Endothelial cell of umbilical vein (primary cell): ENCODE data around the gene ORC1. TPM values are rescaled to one million over a fixed set of nuclear protein-coding genes. Genes with fewer than 3 reads are reported as not detected.

Source experiments
- BruUV-seq: library from RNA; stranded (reverse); fragments of 400-500 nt; replicated peaks from 2 replicates; lab custom pipeline; 2021; lab: Mats Ljungman, UMichigan
- CTCF ChIA-PET: fragments of 300-600, 350-600 bp; sonication (Branson Sonifier 250); formaldehyde crosslinking; loops from one replicate; lab custom pipeline; 2021; ENCODE audit warnings: antibody characterized with exemption, inconsistent platforms; lab: Charles Lee
- POLR2A ChIA-PET: fragments of 300-600, 350-600 bp; sonication (Branson Sonifier 250); formaldehyde crosslinking; loops from one replicate; lab custom pipeline; 2021; ENCODE audit warnings: antibody characterized with exemption, inconsistent platforms; lab: Charles Lee
- DNase-seq: peaks from one replicate; pipeline ENCODE4 v3.0.0-alpha.2; 2011; ENCODE audit warnings: low read depth, low spot score
- FAIRE-seq: peaks from 2 replicates; lab custom pipeline; 2011; peaks lifted over from hg19 to GRCh38; lab: Jason Lieb, UNC
- H2AFZ ChIP-seq: 2 replicates; pipeline ENCODE4 v1.6.0; 2012; ENCODE audit warnings: low read depth, low read length, control low read depth, inconsistent platforms
- H3K27ac ChIP-seq: 2 replicates; pipeline ENCODE4 v1.5.1; 2011; ENCODE audit warnings: low read depth, mild to moderate bottlenecking, control low read depth, low read length, moderate library complexity; ENCODE audit not compliant: insufficient read depth
- H3K27me3 ChIP-seq, 2 experiments: 2 replicates each; pipeline versions ENCODE4 v1.6.0 to v1.6.1; 2011; ENCODE audit warnings: low read length in 2 of 2, mixed read lengths in 1 of 2; ENCODE audit not compliant: control insufficient read depth in 2 of 2, insufficient read depth in 2 of 2
- H3K36me3 ChIP-seq, 2 experiments: 2 replicates in 1 of 2; 3 replicates in 1 of 2; pipeline ENCODE4 v1.5.1; 2011; ENCODE audit warnings: low read length in 2 of 2, mild to moderate bottlenecking in 1 of 2, moderate library complexity in 1 of 2; ENCODE audit not compliant: control insufficient read depth in 2 of 2, insufficient read depth in 2 of 2; ENCODE audit errors: extremely low read depth in 1 of 2
- H3K4me1 ChIP-seq: 3 replicates; pipeline ENCODE4 v1.5.1; 2011; ENCODE audit warnings: mild to moderate bottlenecking, low read length; ENCODE audit not compliant: control insufficient read depth, insufficient read depth; ENCODE audit errors: extremely low read depth
- H3K4me2 ChIP-seq: 2 replicates; pipeline ENCODE4 v1.6.1; 2011; ENCODE audit warnings: low read length, control low read depth, mixed read lengths; ENCODE audit not compliant: insufficient read depth
- H3K4me3 ChIP-seq, 3 experiments: fragments of 200-600 bp in 1 of 3; sonication (generic), shearing (Covaris generic) in 1 of 3; replicated peaks in 1 of 3; 2 replicates each; pipeline ENCODE4 v1.5.1; 2011 to 2016; ENCODE audit warnings: control low read depth in 3 of 3, low read length in 3 of 3, mild to moderate bottlenecking in 2 of 3, inconsistent platforms in 1 of 3, low read depth in 1 of 3, moderate library complexity in 1 of 3; ENCODE audit not compliant: insufficient read depth in 1 of 3
- H3K79me2 ChIP-seq: 2 replicates; pipeline ENCODE4 v1.6.0; 2012; ENCODE audit warnings: low read length, inconsistent platforms; ENCODE audit not compliant: control insufficient read depth, insufficient read depth
- H3K9ac ChIP-seq: replicated peaks from 2 replicates; pipeline ENCODE3; 2011; ENCODE audit warnings: low read length, control low read depth; ENCODE audit not compliant: insufficient read depth; ENCODE audit errors: extremely low read depth
- H3K9me1 ChIP-seq: replicated peaks from 3 replicates; pipeline ENCODE4 v1.6.0; 2011; ENCODE audit warnings: mild to moderate bottlenecking, low read length; ENCODE audit not compliant: control insufficient read depth, insufficient read depth; ENCODE audit errors: extremely low read depth
- H3K9me3 ChIP-seq: replicated peaks from 2 replicates; pipeline ENCODE4 v1.5.1; 2012; ENCODE audit warnings: low read length, inconsistent platforms; ENCODE audit not compliant: control insufficient read depth, insufficient read depth
- H4K20me1 ChIP-seq: replicated peaks from 2 replicates; pipeline ENCODE3; 2011; ENCODE audit warnings: mild to moderate bottlenecking, low read length; ENCODE audit not compliant: control insufficient read depth, insufficient read depth; ENCODE audit errors: extremely low read depth
- CTCF ChIP-seq, 2 donors: IDR thresholded peaks; 1 replicate in 1 of 2; 2 replicates in 1 of 2; pipeline ENCODE4 v1.5.1; 2011; ENCODE audit warnings: low read length in 2 of 2, mild to moderate bottlenecking in 2 of 2, moderate library complexity in 2 of 2, control low read depth in 1 of 2, inconsistent platforms in 1 of 2, low read depth in 1 of 2; ENCODE audit not compliant: insufficient read depth in 1 of 2; ENCODE audit errors: extremely low read depth in 1 of 2
- EZH2 ChIP-seq: IDR thresholded peaks from 2 replicates; pipeline ENCODE4 v1.6.1; 2012; ENCODE audit warnings: borderline replicate concordance, low read depth, mild to moderate bottlenecking, moderate library complexity, low read length, inconsistent platforms; ENCODE audit not compliant: severe bottlenecking
- FOS ChIP-seq: IDR thresholded peaks from 2 replicates; pipeline ENCODE4 v1.6.1; 2011; ENCODE audit warnings: mild to moderate bottlenecking, low read length, moderate library complexity, borderline replicate concordance; ENCODE audit not compliant: insufficient read depth
- GATA2 ChIP-seq: IDR thresholded peaks from 2 replicates; pipeline ENCODE4 v1.7.0; 2011; ENCODE audit warnings: low read depth, mild to moderate bottlenecking, moderate library complexity, mixed read lengths, low read length; ENCODE audit not compliant: insufficient read length, insufficient read depth
- JUN ChIP-seq: IDR thresholded peaks from 2 replicates; pipeline ENCODE4 v1.6.1; 2011; ENCODE audit warnings: borderline replicate concordance, low read depth; ENCODE audit not compliant: insufficient read length, insufficient read depth
- MAX ChIP-seq: IDR thresholded peaks from 2 replicates; pipeline ENCODE4 v1.6.1; 2011; ENCODE audit not compliant: insufficient read depth, insufficient read length
- MYC ChIP-seq: IDR thresholded peaks from one replicate; pipeline ENCODE4 v1.6.1; 2011; ENCODE audit warnings: mild to moderate bottlenecking, low read depth, low read length
- POLR2A ChIP-seq: IDR thresholded peaks from 2 replicates; pipeline ENCODE4 v1.6.1; 2012; ENCODE audit warnings: low read depth, mild to moderate bottlenecking, control low read depth, low read length
- POLR2AphosphoS5 ChIP-seq: IDR thresholded peaks from 2 replicates; pipeline ENCODE4 v1.6.1; 2012; ENCODE audit warnings: low read depth, mild to moderate bottlenecking, control low read depth, low read length, moderate library complexity; ENCODE audit not compliant: insufficient read depth
- dilution Hi-C: fragments of 300-500 bp; cut with MboI; formaldehyde crosslinking; loops from one replicate; pipeline ENCODE4 v1.15.0; 2019; ENCODE audit warnings: low sequenced_read_pairs; ENCODE audit not compliant: extremely low pct_ligation_motif_present
- intact Hi-C: fragments of 100-400 bp; cut with micrococcal nuclease; formaldehyde crosslinking; loops from one replicate; pipeline ENCODE4 v1.10.0; 2022
- polyA plus RNA-seq, 4 experiments: library from polyadenylated mRNA; depleted of rRNA in 3 of 4; stranded (reverse) in 3 of 4; unstranded in 1 of 4; fragments of >200 nt; gene quantifications; 2 replicates each; pipeline versions ENCODE4 v1.2.1 to v1.2.3, GENCODE V29; 2011 to 2012; ENCODE audit warnings: missing spikeins in 1 of 4
- total RNA-seq: library from RNA; stranded (reverse); gene quantifications from 2 replicates; pipeline ENCODE4 v1.2.3, GENCODE V29; 2021

The ORC1 gene
- total and polyA plus RNA-seq, 2 donors (not counting 3 experiments of a cell fraction or from before 2014, with no cell fraction given), result 6.5 to 12.0 TPM

GRCh38 chr1:52403566-52404115 lies 582 bp downstream of the ORC1 start:
- CTCF ChIA-PET, result interaction anchor here (0.6 to 4.0 kb wide), 11 partner anchors 9 to 422 kb away, joined by 3 to 27 read pairs (median 4); partner anchors contain the start of gene CC2D1B
- DNase-seq (peak; percentile 69), FAIRE-seq (no peak)
- Histone ChIP-seq H3K4me2 (peak overlapping the region; percentile 84), H3K79me2 (peaks cover 39% of the 10 kb centered on the region), H3K9me1 (no peaks in the 10 kb centered on the region), H3K9me3 (no peaks in the 10 kb centered on the region), H3K27ac (peak overlapping the region; percentile 98), H2AFZ (peak overlapping the region; percentile 83), H4K20me1 (no peaks in the 10 kb centered on the region), H3K4me1 (peaks cover 14% of the 10 kb centered on the region), H3K27me3 (no peaks in the 10 kb centered on the region), H3K9ac (peak overlapping the region; percentile 98), H3K36me3 (peaks cover 3 to 4% of the 10 kb centered on the region in 2 experiments), H3K4me3 (peak overlapping the region; percentile 57 to 98 (median 83))
- intact Hi-C loops (loop anchor here (1.0 to 10.0 kb wide), 5 partner anchors 37 to 791 kb away; partner anchors contain the start of genes CC2D1B and CPT2), dilution Hi-C loops (no loop called here)
- no peak for TF ChIP-seq JUN
- no peak for TF ChIP-seq GATA2
- TF ChIP-seq EZH2, result no peak
- TF ChIP-seq POLR2AphosphoS5, result no peak
- TF ChIP-seq MYC, result no peak
- TF ChIP-seq MAX, result no peak
- no peak for TF ChIP-seq FOS
- TF ChIP-seq CTCF (IDR thresholded peaks at IDR 0.05; ENCODE audit: extremely low read depth in 1 of 2, insufficient read depth in 1 of 2, low read depth in 1 of 2, low read length in 2 of 2), result no peak
- TF ChIP-seq POLR2A, result no peak
- POLR2A ChIA-PET, result interaction anchor here (0.6 kb wide), 1 partner anchor 150 kb away, joined by 4 read pairs; the partner anchor contains the start of gene TUT4
- TSS peak; percentile 63 for BruUV-seq
